ENCODE results near the gene DGKB. TPM values are rescaled to one million over a fixed set of nuclear protein-coding genes. Genes with fewer than 3 reads are reported as not detected.

Gene DGKB
- total and polyA plus RNA-seq, 2 donors (not counting 1 experiment from before 2014, with no cell fraction given) = 0.31 TPM; not detected in 1

DNA sequence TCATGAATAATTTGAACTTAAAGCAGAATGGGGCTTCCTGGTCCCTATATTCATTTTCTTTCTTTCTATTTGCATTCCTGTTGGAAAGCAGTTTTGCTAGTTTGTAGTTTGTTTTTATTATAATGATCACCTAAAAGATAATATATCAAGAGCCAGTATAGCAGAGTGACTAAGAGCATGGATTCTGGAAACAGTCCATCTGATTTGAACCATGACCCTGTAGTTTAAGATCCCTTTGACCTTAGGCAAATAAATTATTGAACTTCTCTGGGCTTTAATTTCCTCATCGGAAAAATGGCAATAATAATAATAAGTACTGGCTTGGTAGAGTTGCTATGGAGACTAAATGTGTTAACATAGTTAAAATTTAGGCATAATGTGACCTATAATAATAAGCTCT, 76.1 kb downstream of the DGKB start:
- H3K79me2 ChIP-seq (ENCODE audit: control insufficient read depth, insufficient read depth, low read length) = no peaks in the 10 kb centered on the region
- no peaks in the 10 kb centered on the region for H3K4me1 ChIP-seq (ENCODE audit: control insufficient read depth, extremely low read depth, insufficient read depth, low read length)
- H3K9me3 ChIP-seq (ENCODE audit: control insufficient read depth, insufficient read depth, low read depth, low read length) = no peaks in the 10 kb centered on the region
- H3K36me3 ChIP-seq (ENCODE audit: control insufficient read depth, insufficient read depth, low read length) = no peaks in the 10 kb centered on the region
- H3K27me3 ChIP-seq (ENCODE audit: control insufficient read depth, insufficient read depth, low read length) = no peaks in the 10 kb centered on the region
- no peak overlapping the region for H3K4me3 ChIP-seq (replicated peaks in 1 of 4; ENCODE audit: control extremely low read depth in 1 of 4, insufficient read depth in 1 of 4, low read depth in 3 of 4, low read length in 4 of 4)
- DNase-seq (ENCODE audit: low read depth in 2 of 2) = no peak
- TF ChIP-seq, protein P1, sequence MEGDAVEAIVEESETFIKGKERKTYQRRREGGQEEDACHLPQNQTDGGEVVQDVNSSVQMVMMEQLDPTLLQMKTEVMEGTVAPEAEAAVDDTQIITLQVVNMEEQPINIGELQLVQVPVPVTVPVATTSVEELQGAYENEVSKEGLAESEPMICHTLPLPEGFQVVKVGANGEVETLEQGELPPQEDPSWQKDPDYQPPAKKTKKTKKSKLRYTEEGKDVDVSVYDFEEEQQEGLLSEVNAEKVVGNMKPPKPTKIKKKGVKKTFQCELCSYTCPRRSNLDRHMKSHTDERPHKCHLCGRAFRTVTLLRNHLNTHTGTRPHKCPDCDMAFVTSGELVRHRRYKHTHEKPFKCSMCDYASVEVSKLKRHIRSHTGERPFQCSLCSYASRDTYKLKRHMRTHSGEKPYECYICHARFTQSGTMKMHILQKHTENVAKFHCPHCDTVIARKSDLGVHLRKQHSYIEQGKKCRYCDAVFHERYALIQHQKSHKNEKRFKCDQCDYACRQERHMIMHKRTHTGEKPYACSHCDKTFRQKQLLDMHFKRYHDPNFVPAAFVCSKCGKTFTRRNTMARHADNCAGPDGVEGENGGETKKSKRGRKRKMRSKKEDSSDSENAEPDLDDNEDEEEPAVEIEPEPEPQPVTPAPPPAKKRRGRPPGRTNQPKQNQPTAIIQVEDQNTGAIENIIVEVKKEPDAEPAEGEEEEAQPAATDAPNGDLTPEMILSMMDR (conservative IDR thresholded peaks at IDR 0.05 in 1 of 2, IDR thresholded peaks at IDR 0.05 in 1 of 2; ENCODE audit: low read depth in 1 of 2, low read length in 2 of 2) = no peak
- no peak for TF ChIP-seq EZH2 (IDR thresholded peaks at IDR 0.05; ENCODE audit: low read length, missing control alignments)
- no peaks in the 10 kb centered on the region for H4K20me1 ChIP-seq (ENCODE audit: control insufficient read depth, extremely low read depth, insufficient read depth, low read length)
- H3K9ac ChIP-seq (ENCODE audit: insufficient read depth, low read length) = no peak overlapping the region
- H3K4me2 ChIP-seq (ENCODE audit: extremely low read depth, insufficient read depth, low read length) = no peak overlapping the region
- no peak overlapping the region for H2AFZ ChIP-seq (ENCODE audit: low read length)
- no peak overlapping the region for H3K27ac ChIP-seq (ENCODE audit: insufficient read depth, low read length)

DNA sequence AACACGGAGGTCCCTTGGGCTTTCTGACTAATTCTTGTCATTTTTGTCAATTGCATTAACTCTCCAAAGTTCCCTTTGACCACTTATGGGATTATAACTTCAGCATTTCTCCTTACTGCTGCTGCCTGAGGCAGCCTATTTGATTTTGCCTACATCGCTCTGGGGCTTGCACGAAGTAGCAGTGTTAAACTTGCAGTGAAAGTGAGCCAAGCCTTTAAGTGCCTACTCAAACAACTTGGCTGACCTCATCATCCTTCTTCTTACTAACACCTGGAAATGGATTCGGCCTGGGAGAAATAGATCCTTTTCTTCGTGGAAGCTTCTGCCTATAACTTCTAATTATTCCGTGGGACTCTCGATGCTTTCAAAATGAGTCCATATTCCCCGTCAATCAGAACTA, 76.6 kb downstream of the DGKB start:
- no peaks in the 10 kb centered on the region for H4K20me1 ChIP-seq (ENCODE audit: control insufficient read depth, extremely low read depth, insufficient read depth, low read length)
- H3K4me2 ChIP-seq (ENCODE audit: extremely low read depth, insufficient read depth, low read length) = no peak overlapping the region
- H3K9me3 ChIP-seq (ENCODE audit: control insufficient read depth, insufficient read depth, low read depth, low read length) = no peaks in the 10 kb centered on the region
- no peak for DNase-seq (ENCODE audit: low read depth in 2 of 2)
- H3K4me1 ChIP-seq (ENCODE audit: control insufficient read depth, extremely low read depth, insufficient read depth, low read length) = no peaks in the 10 kb centered on the region
- no peaks in the 10 kb centered on the region for H3K79me2 ChIP-seq (ENCODE audit: control insufficient read depth, insufficient read depth, low read length)
- no peak overlapping the region for H3K27ac ChIP-seq (ENCODE audit: insufficient read depth, low read length)
- no peaks in the 10 kb centered on the region for H3K36me3 ChIP-seq (ENCODE audit: control insufficient read depth, insufficient read depth, low read length)
- H3K27me3 ChIP-seq (ENCODE audit: control insufficient read depth, insufficient read depth, low read length) = no peaks in the 10 kb centered on the region
- no peak overlapping the region for H3K9ac ChIP-seq (ENCODE audit: insufficient read depth, low read length)
- no peak overlapping the region for H2AFZ ChIP-seq (ENCODE audit: low read length)
- no peak for TF ChIP-seq EZH2 (IDR thresholded peaks at IDR 0.05; ENCODE audit: low read length, missing control alignments)
- TF ChIP-seq, protein P1 (conservative IDR thresholded peaks at IDR 0.05 in 1 of 2, IDR thresholded peaks at IDR 0.05 in 1 of 2; ENCODE audit: low read depth in 1 of 2, low read length in 2 of 2) = no peak
- no peak overlapping the region for H3K4me3 ChIP-seq (replicated peaks in 1 of 4; ENCODE audit: control extremely low read depth in 1 of 4, insufficient read depth in 1 of 4, low read depth in 3 of 4, low read length in 4 of 4)

DNA sequence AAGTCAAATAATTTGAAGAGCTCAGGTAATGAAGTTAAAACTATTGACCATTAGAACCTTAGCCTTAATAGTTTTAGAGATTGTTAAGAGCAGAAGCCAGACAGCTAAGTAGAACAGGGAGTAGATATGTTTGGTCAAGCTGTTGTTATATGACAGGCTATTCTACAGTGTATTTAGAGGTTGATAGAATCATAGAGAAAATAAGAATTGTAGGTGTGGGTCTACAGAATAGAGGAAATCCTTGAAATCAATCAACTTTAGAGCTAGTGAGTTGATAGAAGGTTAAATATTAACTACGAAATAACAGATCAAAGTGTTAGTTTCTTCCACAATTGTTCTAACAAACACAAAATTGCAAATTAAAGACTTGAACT, 80.1 kb downstream of the DGKB start:
- no peaks in the 10 kb centered on the region for H3K27me3 ChIP-seq (ENCODE audit: control insufficient read depth, insufficient read depth, low read length)
- no peaks in the 10 kb centered on the region for H3K79me2 ChIP-seq (ENCODE audit: control insufficient read depth, insufficient read depth, low read length)
- TF ChIP-seq, protein P1 (conservative IDR thresholded peaks at IDR 0.05 in 1 of 2, IDR thresholded peaks at IDR 0.05 in 1 of 2; ENCODE audit: low read depth in 1 of 2, low read length in 2 of 2) = no peak
- TF ChIP-seq EZH2 (IDR thresholded peaks at IDR 0.05; ENCODE audit: low read length, missing control alignments) = no peak
- H4K20me1 ChIP-seq (ENCODE audit: control insufficient read depth, extremely low read depth, insufficient read depth, low read length) = no peaks in the 10 kb centered on the region
- no peak for DNase-seq (ENCODE audit: low read depth in 2 of 2)
- no peaks in the 10 kb centered on the region for H3K36me3 ChIP-seq (ENCODE audit: control insufficient read depth, insufficient read depth, low read length)
- H3K4me3 ChIP-seq (replicated peaks in 1 of 4; ENCODE audit: control extremely low read depth in 1 of 4, insufficient read depth in 1 of 4, low read depth in 3 of 4, low read length in 4 of 4) = no peak overlapping the region
- no peaks in the 10 kb centered on the region for H3K9me3 ChIP-seq (ENCODE audit: control insufficient read depth, insufficient read depth, low read depth, low read length)
- no peaks in the 10 kb centered on the region for H3K4me1 ChIP-seq (ENCODE audit: control insufficient read depth, extremely low read depth, insufficient read depth, low read length)
- no peak overlapping the region for H2AFZ ChIP-seq (ENCODE audit: low read length)
- H3K4me2 ChIP-seq (ENCODE audit: extremely low read depth, insufficient read depth, low read length) = no peak overlapping the region
- no peak overlapping the region for H3K9ac ChIP-seq (ENCODE audit: insufficient read depth, low read length)
- no peak overlapping the region for H3K27ac ChIP-seq (ENCODE audit: insufficient read depth, low read length)
